GM12873 (cell line): ENCODE data around the gene MYOCD.

Experiments
- TF ChIP-seq, protein P1 (sequence below): IDR thresholded peaks from 2 replicates; pipeline ENCODE4 v1.5.1; 2012; ENCODE audit warnings: low read depth, mild to moderate bottlenecking, moderate library complexity, low read length, control low read depth; ENCODE audit not compliant: insufficient read depth; ENCODE audit errors: missing control alignments

MYOCD gene

GRCh38 chr17:12773153-12773552 lies 107.5 kb downstream of the MYOCD start:
- TF ChIP-seq, protein P1, sequence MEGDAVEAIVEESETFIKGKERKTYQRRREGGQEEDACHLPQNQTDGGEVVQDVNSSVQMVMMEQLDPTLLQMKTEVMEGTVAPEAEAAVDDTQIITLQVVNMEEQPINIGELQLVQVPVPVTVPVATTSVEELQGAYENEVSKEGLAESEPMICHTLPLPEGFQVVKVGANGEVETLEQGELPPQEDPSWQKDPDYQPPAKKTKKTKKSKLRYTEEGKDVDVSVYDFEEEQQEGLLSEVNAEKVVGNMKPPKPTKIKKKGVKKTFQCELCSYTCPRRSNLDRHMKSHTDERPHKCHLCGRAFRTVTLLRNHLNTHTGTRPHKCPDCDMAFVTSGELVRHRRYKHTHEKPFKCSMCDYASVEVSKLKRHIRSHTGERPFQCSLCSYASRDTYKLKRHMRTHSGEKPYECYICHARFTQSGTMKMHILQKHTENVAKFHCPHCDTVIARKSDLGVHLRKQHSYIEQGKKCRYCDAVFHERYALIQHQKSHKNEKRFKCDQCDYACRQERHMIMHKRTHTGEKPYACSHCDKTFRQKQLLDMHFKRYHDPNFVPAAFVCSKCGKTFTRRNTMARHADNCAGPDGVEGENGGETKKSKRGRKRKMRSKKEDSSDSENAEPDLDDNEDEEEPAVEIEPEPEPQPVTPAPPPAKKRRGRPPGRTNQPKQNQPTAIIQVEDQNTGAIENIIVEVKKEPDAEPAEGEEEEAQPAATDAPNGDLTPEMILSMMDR = no peak

DNA sequence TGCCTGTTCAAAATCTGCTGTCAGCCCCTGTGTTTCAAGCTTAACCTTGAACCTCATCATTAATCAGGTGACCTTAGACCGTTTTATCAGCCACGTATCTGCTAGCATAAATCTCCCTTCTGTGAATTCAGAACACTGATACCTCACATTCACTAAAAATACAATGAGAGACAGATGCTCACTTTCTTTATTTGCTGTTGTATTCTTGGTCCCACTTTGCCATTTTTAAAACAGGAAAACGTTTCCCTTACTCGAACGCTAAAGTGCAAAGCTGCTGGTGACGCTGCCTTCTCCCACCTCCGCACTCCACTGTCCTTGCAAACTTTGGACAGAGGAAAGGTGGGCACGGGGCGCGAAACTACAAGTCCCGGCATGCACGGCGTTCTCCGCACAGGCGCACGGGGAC lies 123.4 kb downstream of the MYOCD start:
- TF ChIP-seq, protein P1 = no peak

- TF ChIP-seq, protein P1 = no peak
Observed at GRCh38 chr17:12789481-12790248, 124.0 kb downstream of the MYOCD start, which contains the start of gene ARHGAP44. ARHGAP44 (plus strand) TSS chr17:12789498; CDS start chr17:12789839, 341 bp downstream.

- TF ChIP-seq, protein P1 = no peak
Observed at GRCh38 chr17:12790249-12791106, 124.8 kb downstream of the MYOCD start.

DNA sequence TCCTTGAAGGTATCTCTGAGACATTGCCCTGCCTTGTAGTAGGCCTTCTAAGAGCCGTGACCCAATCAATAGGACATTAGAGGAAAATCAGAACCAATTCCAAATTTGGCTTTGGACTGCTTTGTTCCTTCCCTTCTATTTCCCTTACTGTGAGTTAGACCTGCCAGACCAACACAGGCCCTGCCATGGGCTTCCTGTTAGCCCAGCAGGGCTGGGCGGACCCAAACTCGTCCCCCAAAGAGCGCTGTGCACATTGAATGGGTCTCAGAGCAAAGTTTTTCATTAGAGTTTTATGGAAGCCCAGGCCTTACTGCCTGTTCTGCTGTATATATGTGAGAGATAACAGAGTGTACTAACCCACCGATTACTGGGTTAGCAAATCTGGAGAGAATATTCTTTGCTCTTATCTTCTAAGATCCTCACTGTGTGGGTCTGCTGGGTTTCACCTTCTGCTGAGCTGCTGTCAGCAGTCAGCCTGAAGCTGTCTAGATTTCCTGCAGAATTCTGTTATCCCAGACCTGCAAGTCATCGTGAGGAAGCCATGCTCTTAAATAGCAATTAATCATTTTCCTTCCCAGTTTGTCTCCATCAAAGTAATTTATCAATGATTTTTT lies 129.3 kb downstream of the MYOCD start:
- TF ChIP-seq, protein P1 = no peak

- TF ChIP-seq, protein P1 = no peak
Observed at GRCh38 chr17:12800855-12801365, 135.2 kb downstream of the MYOCD start.

DNA sequence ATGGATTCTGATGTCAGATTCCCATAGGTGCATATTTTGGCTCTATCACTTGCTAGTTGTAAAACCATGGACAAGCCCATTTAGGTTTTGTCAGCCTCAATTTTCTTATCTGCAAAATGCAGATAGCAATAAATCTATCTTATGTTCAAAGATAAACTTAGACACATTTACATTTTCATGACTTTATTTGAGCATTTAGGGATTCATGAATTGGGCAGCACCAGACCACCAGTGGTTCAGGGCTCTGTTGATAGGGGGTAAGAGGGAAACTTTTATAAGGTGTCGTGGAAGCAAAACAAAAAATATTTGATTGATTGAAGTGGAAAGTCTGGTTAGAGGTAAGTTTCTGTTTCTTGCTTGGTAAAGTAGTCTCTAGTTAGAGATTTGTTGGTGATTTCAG lies 140.9 kb downstream of the MYOCD start:
- TF ChIP-seq, protein P1 = no peak
